Neural progenitor cell (in vitro differentiated cells): ENCODE measurements around the gene DHX9. TPM values are rescaled to one million over a fixed set of nuclear protein-coding genes. Genes with fewer than 3 reads are reported as not detected.

Experiments
- DNase-seq: peaks from one replicate; pipeline ENCODE4 v3.0.0-alpha.2; 2016; ENCODE audit warnings: low spot score
- H2AFZ ChIP-seq: fragments of 200-600 bp; sonication (generic); replicated peaks from 2 replicates; pipeline ENCODE4 v1.6.1; 2016; ENCODE audit warnings: antibody characterized with exemption
- H3F3A ChIP-seq: fragments of 200-600 bp; sonication (generic); 2 replicates; pipeline ENCODE4 v1.6.1; 2016; ENCODE audit warnings: antibody characterized with exemption, low read depth
- H3K27ac ChIP-seq: fragments of 200-600 bp; sonication (generic); 2 replicates; pipeline ENCODE4 v1.5.1; 2016; ENCODE audit warnings: mild to moderate bottlenecking
- H3K27me3 ChIP-seq: fragments of 200-600 bp; sonication (generic); 2 replicates; pipeline ENCODE4 v1.6.1; 2016; ENCODE audit warnings: mild to moderate bottlenecking, moderate library complexity
- H3K36me3 ChIP-seq: fragments of 200-600 bp; sonication (generic); 2 replicates; pipeline ENCODE4 v1.5.1; 2016
- H3K4me1 ChIP-seq: fragments of 200-600 bp; sonication (generic); 2 replicates; pipeline ENCODE4 v1.6.1; 2016; ENCODE audit warnings: mixed run types
- H3K4me2 ChIP-seq: fragments of 200-600 bp; sonication (generic); 2 replicates; pipeline ENCODE4 v1.6.1; 2016
- H3K4me3 ChIP-seq: fragments of 200-600 bp; sonication (generic); 2 replicates; pipeline ENCODE4 v1.5.1; 2016
- H3K79me2 ChIP-seq: fragments of 200-600 bp; sonication (generic); 2 replicates; pipeline ENCODE4 v1.6.1; 2016; ENCODE audit warnings: low read depth
- H3K9ac ChIP-seq: fragments of 200-600 bp; sonication (generic); 2 replicates; pipeline ENCODE4 v1.6.1; 2016
- H3K9me3 ChIP-seq: fragments of 200-600 bp; sonication (generic); 2 replicates; pipeline ENCODE4 v1.5.1; 2016; ENCODE audit warnings: low read depth
- H4K20me1 ChIP-seq: fragments of 200-600 bp; sonication (generic); 2 replicates; pipeline ENCODE4 v1.6.1; 2016; ENCODE audit warnings: low read depth
- H3K27ac Mint-ChIP-seq: 3 replicates; pipeline ENCODE4 v1.8.0; 2021; ENCODE audit warnings: mixed read lengths
- H3K27me3 Mint-ChIP-seq: 2 replicates; pipeline ENCODE4 v1.8.0; 2022; ENCODE audit warnings: low read depth, mild to moderate bottlenecking, inconsistent platforms, moderate library complexity, mixed read lengths; ENCODE audit not compliant: insufficient read depth
- H3K36me3 Mint-ChIP-seq: 3 replicates; pipeline ENCODE4 v1.8.0; 2021; ENCODE audit warnings: mixed read lengths
- H3K4me1 Mint-ChIP-seq: 3 replicates; pipeline ENCODE4 v1.8.0; 2021; ENCODE audit warnings: mixed read lengths
- H3K4me3 Mint-ChIP-seq: 3 replicates; pipeline ENCODE4 v1.8.0; 2021; ENCODE audit warnings: mild to moderate bottlenecking, moderate library complexity, mixed read lengths
- H3K9me3 Mint-ChIP-seq: 3 replicates; pipeline ENCODE4 v1.8.0; 2020; ENCODE audit warnings: mixed read lengths
- CTCF ChIP-seq: fragments of 200-600 bp; sonication (generic); IDR thresholded peaks from 2 replicates; pipeline ENCODE4 v1.5.1; 2017; ENCODE audit warnings: antibody characterized with exemption, mild to moderate bottlenecking
- EZH2 ChIP-seq: fragments of 200-600 bp; sonication (generic); IDR thresholded peaks from 2 replicates; pipeline ENCODE4 v1.6.1; 2017; ENCODE audit warnings: antibody characterized with exemption, mild to moderate bottlenecking, moderate library complexity
- EZH2phosphoT487 ChIP-seq: fragments of 200-600 bp; sonication (generic); IDR thresholded peaks from 2 replicates; pipeline ENCODE4 v1.6.1; 2017; ENCODE audit warnings: antibody characterized with exemption
- total RNA-seq: library from RNA; depleted of rRNA; stranded (reverse); fragments of >200 nt; gene quantifications from 2 replicates; pipeline ENCODE4 v1.2.3, GENCODE V29; 2015; ENCODE audit warnings: low replicate concordance

The DHX9 gene
- total RNA-seq, 1 donor from 2014 or later, result 400 TPM

DNA sequence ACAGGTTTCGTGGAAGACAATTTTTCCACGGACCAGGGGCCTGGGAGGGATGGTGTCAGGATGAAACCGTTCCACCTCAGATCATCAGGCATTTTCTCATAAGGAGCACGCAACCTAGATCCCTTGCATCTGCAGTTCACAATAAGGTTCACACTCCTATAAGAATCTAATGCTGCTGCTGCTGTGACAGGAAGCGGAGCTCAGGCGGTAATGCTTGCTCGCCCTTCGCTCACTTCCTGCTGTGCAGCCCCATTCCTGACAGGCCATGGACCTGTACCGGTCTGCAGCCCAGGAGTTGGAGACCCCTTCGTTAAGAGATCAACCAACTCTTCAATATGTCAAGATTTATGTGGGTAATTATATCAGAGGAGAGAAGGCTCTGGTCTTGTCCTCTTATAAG is 3.3 kb upstream of the DHX9 start:
- TF ChIP-seq CTCF (no peak), EZH2 (no peak), EZH2phosphoT487 (no peak)
- Mint-ChIP-seq H3K27me3 (peaks cover 8% of the 10 kb centered on the region), H3K4me1 (peaks cover 24% of the 10 kb centered on the region), H3K9me3 (no peaks in the 10 kb centered on the region), H3K27ac (no peak overlapping the region), H3K4me3 (no peak overlapping the region), H3K36me3 (peaks cover 14% of the 10 kb centered on the region)
- Histone ChIP-seq H3K79me2 (peaks cover 16% of the 10 kb centered on the region), H3K4me3 (no peak overlapping the region), H3F3A (peaks cover 14% of the 10 kb centered on the region), H4K20me1 (peaks cover 13% of the 10 kb centered on the region), H3K4me2 (no peak overlapping the region), H3K27me3 (no peaks in the 10 kb centered on the region), H3K4me1 (peaks cover 3% of the 10 kb centered on the region), H2AFZ (no peak overlapping the region), H3K9me3 (no peaks in the 10 kb centered on the region), H3K9ac (no peak overlapping the region), H3K36me3 (no peaks in the 10 kb centered on the region), H3K27ac (no peak overlapping the region)
- no peak for DNase-seq

GRCh38 chr1:182841368-182841988 is 2.3 kb downstream of the DHX9 start:
- peaks cover 15% of the 10 kb centered on the region for H3K36me3 ChIP-seq

DNA sequence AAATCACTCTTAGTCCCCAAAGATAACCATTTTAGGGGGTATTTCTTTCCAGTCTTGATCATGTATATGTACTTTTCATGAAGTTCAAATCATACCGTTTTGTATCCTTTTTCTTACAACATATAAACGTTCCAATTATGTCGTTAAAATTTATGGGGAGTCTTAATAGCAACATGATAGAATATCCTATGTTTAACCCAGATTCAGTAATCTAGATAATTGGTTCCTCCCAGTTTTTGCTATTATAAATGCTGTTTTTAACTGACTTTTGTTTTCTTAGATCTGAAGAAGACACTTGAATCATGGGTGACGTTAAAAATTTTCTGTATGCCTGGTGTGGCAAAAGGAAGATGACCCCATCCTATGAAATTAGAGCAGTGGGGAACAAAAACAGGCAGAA is 3.1 kb downstream of the DHX9 start:
- peaks cover 78% of the 10 kb centered on the region for H4K20me1 ChIP-seq
- H2AFZ ChIP-seq, result no peak overlapping the region
- H3K79me2 ChIP-seq, result peaks cover 81% of the 10 kb centered on the region
- no peak overlapping the region for H3K27ac Mint-ChIP-seq
- peak overlapping the region; percentile 75 for H3K4me3 ChIP-seq
- TF ChIP-seq EZH2 (no peak), CTCF (no peak), EZH2phosphoT487 (no peak)
- no peaks in the 10 kb centered on the region for H3K27me3 ChIP-seq
- peak overlapping the region; percentile 94 for H3K4me2 ChIP-seq
- H3K4me3 Mint-ChIP-seq, result no peak overlapping the region
- peaks cover 22% of the 10 kb centered on the region for H3K36me3 ChIP-seq
- H3F3A ChIP-seq, result peaks cover 14% of the 10 kb centered on the region
- H3K9me3 ChIP-seq, result no peaks in the 10 kb centered on the region
- H3K4me1 ChIP-seq, result peaks cover 24% of the 10 kb centered on the region
- peaks cover 8% of the 10 kb centered on the region for H3K27me3 Mint-ChIP-seq
- no peaks in the 10 kb centered on the region for H3K9me3 Mint-ChIP-seq
- no peak for DNase-seq
- H3K36me3 Mint-ChIP-seq, result peaks cover 48% of the 10 kb centered on the region
- no peak overlapping the region for H3K9ac ChIP-seq
- peaks cover 34% of the 10 kb centered on the region for H3K4me1 Mint-ChIP-seq
- no peak overlapping the region for H3K27ac ChIP-seq

More at GRCh38 chr1:182841368-182841988, 2.3 kb downstream of the DHX9 start:
- peak; percentile 47 for DNase-seq
- no peak overlapping the region for H3K27ac ChIP-seq
- peaks cover 24% of the 10 kb centered on the region for H3K4me1 ChIP-seq
- H3K27me3 ChIP-seq, result no peaks in the 10 kb centered on the region
- H3K4me1 Mint-ChIP-seq, result peaks cover 34% of the 10 kb centered on the region
- H3K27ac Mint-ChIP-seq, result no peak overlapping the region
- no peak overlapping the region for H2AFZ ChIP-seq
- TF ChIP-seq EZH2phosphoT487 (no peak), CTCF (no peak), EZH2 (no peak)
- peak overlapping the region; percentile 95 for H3K4me3 Mint-ChIP-seq
- H3K27me3 Mint-ChIP-seq, result peaks cover 8% of the 10 kb centered on the region
- peaks cover 41% of the 10 kb centered on the region for H3K36me3 Mint-ChIP-seq
- H3K79me2 ChIP-seq, result peaks cover 73% of the 10 kb centered on the region
- H3K9me3 ChIP-seq, result no peaks in the 10 kb centered on the region
- no peak overlapping the region for H3K9ac ChIP-seq
- peak overlapping the region; percentile 75 for H3K4me3 ChIP-seq
- H3F3A ChIP-seq, result peaks cover 14% of the 10 kb centered on the region
- peak overlapping the region; percentile 94 for H3K4me2 ChIP-seq
- H4K20me1 ChIP-seq, result peaks cover 70% of the 10 kb centered on the region
- no peaks in the 10 kb centered on the region for H3K9me3 Mint-ChIP-seq
